GM19372 (cell line): ENCODE results near the gene CCL8.
"Not testable (repeated sequence)": the region's sequence is repeated elsewhere in the genome, so short reads cannot be mapped to it uniquely, and the experiment has no call there.

Experiments used
- ATAC-seq: cut with Tn5 transposase; IDR thresholded peaks from one replicate; pipeline ENCODE4 v1.9.1; 2021; ENCODE audit warnings: mild to moderate bottlenecking, low read depth, moderate library complexity; ENCODE audit not compliant: unreplicated experiment

CCL8 gene

DNA sequence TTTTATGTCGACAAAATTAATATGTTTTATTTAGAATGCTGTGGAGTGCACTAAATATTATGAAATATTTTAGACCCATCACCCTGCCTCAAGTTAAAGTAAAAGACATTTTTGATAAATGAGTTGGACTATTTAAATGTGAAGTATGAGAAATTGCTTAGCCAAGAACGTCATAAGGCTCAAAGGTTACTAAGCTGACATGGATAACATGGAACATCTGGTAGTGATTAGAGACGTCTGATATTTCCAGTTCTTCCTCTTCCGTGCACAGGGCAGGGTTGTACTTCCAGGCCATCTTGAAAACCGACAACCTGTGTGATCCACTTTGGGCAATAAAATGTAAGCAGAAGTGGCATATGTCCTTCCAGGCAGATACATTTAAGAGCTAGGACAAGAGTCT lies 7.2 kb upstream of the CCL8 start:
- no peak for ATAC-seq

DNA sequence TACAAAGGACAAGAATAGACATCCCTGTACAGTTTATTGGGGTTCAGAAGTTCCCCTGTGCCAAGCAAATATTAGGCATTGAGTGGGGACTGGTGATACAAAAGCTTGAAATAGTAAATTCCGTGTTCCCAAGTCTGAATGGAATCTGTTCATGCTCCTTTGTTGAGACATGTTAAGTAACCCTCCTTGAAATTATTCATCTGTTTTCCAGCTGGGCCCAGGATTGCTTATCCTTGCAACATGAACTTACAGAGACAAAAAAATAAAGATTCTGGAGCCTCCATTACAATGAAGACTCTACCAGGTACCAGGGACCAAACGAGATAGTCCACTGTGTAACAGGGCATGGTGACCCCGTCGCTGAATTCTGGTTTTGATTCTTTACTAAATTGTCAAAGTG lies 6.1 kb upstream of the CCL8 start:
- no peak for ATAC-seq

DNA sequence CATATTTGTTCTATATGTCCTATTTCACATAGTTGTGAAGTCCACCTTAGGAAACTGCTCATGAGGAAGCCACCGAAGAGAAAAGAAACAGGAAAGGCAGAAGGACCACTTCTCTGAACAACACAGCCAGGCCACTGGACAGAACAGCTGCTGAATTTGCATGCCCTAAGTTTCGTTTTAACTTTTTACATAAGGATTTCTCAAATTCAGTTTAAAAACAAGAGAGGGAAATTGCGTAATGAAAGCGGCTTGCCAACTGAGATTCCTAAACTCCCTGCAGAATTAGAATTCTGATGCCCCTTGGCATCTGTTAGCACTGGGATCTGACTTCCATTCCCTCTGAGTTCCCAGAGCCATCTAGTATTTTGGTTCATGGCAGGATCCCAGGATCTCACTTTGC lies 5.0 kb upstream of the CCL8 start:
- no peak for ATAC-seq

DNA sequence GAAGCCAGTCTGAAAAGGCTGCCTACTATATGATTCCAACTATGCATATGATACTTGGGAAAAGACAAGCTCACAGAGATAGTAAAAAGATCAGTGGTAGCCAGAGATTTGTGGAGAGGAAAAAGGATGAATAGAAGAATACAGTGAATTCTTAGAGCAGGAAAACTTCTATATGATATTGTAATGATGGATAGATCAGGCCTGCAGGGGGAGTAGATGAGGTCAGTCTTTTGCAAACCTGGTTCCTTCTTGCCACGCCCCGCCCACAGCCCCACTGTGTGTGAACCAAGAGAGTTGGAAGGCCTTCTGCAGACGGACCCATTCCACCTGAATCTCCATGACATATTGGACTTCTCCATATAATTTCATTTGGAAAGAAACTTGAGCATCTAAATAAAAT lies 761 bp upstream of the CCL8 start:
- no peak for ATAC-seq

DNA sequence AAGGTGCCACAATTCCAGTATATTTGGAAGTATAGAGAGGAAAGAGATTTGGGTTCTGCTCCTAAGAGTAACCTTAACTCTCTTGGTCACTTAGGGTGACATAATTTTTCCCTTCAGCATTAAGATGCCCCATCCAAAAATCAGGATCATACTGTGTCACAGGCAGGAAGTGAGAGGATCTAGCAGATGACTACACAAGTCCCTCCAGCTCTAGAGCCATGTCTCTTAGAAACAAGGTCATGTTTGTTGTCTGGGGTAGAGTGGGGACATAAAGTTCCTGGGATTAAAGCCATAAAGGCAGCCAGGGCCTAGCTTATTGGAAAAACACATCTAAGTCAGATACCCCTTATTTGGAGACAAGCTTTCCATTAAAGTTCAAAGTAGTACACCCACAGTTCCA lies 2.7 kb downstream of the CCL8 start:
- ATAC-seq: no peak

DNA sequence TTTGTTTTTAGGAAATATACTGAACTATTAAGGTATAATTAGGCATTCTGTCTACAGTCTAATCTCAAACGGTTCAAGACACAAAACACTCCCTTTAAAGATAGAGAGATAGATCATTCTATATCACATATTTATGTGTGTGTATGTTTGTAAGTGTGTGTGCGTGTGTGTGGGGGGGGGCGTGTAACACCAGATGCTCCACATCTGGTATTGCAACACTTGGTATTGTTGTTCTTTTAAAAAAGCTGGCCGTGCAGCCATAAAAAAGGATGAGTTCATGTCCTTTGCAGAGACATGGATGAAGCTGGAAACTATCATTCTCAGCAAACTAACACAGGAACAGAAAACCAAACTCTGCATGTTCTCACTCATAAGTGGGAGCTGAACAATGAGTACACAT lies 8.3 kb downstream of the CCL8 start:
- not testable (repeated sequence) for ATAC-seq

DNA sequence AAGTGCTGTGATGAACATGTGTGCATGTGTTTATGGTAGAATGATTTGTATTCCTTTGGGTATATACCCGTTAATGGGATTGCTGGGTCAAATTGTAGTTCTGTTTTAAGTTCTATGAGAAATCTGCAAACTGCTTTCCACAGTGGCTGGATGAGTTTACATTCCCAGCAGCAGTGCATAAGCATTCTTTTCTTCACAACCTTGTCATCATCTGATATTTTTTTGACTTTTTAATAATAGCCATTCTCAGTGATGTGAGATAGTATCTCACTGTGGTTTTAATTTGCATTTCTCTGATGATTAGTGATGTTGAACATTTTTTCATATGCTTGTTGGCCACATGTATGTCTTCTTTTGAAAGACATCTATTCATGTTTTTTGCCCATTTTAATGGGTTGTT lies 18.5 kb downstream of the CCL8 start:
- ATAC-seq: no peak

DNA sequence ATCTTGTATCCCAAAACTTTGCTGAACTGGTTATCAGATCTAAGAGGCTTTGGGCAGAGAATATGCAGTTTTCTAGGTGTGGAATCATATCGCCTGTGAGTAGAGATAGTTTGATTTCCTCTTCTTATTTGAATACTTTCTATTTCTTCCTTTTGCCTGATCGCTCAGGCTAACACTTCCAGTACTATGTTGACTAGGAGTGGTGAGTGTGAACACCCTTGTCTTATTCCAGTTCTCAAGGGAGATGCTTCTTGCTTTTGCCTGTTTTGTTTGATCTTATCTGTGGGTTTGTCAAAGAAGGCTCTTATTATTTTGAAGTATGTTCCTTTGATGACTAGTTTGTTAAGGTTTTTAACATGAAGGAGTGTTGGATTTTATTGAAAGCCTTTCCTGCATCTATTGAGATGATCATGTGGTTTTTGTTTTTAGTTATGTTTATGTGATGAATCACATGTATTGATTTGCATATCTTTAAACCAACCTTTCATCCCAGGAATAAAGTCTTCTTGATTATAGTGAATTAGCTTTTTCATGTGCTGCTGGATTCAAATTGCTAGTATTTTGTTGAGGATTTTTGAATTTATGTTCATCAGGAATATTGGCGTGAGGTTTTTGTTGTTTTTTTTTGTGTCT lies 20.0 kb downstream of the CCL8 start:
- ATAC-seq: no peak

DNA sequence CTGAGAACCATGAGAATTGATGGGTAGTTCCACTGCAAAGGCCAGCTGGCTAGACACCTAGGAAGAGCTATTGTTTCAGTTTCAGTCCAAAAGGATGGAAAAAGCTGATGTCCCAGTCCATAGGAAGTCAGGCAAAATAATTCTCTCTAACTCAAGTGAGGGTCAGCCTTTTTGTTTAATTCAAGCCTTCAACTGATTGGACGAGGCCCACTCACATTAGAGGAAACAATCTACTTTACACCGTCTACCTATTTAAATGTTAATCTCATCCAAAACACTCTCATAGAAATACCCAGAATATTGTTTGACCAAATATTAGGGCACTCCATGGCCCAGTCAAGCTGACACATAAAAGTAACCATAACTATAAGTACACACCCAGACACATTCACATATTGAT lies 22.7 kb downstream of the CCL8 start:
- no peak for ATAC-seq

DNA sequence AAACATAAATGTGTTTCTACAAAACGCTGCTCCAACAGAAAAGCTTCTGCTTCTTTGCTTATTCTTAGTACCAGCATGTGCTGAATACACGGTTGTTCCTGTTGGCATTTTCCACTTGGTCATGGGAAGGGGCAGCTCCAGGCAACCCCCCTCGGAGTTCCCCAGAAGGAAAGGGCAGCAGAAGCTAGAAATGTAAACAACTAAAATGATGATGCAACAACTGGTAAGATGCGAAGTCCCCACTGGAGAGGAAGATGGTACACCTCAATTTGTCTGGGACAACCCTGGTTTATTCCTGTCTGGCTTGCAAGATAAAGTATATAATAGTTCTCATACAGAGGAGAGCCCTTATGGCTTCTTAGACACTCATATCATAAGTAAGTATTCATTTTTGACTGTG lies 27.8 kb downstream of the CCL8 start:
- no peak for ATAC-seq

DNA sequence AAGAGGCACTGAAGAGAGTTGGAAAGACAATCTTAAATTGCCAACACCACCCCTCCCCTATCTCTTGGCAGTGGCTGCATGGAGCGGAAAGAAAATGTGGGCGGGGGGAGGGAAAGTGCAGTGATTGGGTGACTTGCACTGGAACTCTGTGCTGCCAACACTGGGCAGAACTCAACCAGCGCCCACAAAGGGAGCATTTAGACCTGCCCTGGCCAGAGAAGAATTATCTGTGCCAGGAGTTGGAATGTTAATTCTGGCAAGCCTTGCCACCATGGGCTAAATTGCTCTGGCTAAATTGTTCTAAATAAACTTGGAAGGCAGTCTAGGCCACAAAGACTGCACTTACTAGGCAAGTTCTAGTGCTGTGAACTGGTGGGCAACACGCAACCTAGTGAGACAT lies 30.5 kb downstream of the CCL8 start:
- no peak for ATAC-seq

DNA sequence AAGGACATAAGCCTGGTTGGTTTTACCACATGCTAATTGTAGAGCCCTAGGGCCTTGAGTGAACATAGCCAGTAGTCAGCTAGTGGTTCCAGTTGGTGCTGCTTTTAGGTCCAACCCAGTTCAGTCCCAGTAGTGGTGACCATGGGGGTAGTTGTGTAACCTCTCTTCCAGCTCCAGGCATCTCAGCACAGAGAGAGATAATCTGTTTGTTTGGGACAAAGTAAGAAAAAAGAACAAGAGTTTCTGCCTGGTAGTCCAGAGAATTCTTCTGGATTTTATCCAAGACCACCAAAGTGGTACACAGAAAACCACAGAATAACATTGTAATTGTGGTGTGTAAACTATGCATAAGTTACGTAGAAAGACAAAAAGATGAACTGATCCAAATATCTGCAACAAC lies 31.9 kb downstream of the CCL8 start:
- no peak for ATAC-seq

DNA sequence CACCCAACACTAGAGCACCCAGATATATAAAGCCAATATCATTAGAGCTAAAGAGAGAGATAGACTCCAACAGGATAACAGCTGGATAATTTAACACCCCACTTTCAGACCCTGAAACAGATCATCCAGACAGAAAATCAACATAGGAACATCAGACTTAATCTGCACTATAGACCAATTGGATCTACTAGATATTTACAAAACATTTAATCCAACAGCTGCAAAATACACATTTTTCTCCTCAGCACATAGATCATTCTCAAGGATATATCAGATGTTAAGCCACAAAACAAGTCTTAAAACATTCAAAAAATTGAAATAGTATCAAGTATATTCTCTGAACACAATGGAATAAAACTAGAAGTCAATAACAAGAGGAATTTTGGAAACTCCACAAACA lies 33.0 kb downstream of the CCL8 start:
- ATAC-seq: no peak

DNA sequence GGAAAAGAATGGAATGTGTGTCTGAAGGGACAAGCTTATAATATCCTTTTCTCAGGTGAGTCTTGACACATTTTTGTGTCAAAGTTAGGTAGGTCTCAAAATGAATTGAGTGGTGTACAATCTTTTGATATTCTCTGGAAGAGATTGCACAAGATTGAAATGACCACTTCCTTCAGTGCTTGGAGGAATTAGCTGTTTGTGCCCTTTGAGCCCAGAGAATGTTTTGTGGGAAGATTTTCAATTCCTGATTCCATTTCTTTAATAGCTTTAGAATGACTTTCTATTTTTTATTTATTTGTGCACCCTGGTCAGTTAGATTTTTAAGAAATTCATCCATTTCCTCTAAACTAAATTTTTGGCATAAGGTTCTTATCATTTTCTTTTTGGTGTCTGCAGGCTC lies 35.4 kb downstream of the CCL8 start:
- ATAC-seq: no peak

DNA sequence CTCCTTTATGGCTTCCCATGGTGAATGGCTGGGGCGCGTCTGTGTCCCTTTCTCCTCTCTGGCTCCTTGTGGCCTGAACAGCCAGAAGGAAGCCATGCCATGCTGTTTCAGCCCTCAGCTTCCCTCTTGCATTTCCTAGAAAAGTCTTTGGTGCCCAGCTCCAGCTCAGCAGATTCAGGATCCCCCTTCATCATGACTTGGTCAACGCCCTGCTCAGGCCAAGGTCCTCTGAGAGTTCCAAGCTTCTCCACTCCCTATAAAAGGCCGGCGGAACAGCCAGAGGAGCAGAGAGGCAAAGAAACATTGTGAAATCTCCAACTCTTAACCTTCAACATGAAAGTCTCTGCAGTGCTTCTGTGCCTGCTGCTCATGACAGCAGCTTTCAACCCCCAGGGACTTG lies 37.0 kb downstream of the CCL8 start, which contains the start of gene CCL13:
Gene CCL13, plus strand, starts transcription at position 287 of the 400 bp plus-strand sequence. Its CDS starts 47 bp downstream, at position 334.
- no peak for ATAC-seq

DNA sequence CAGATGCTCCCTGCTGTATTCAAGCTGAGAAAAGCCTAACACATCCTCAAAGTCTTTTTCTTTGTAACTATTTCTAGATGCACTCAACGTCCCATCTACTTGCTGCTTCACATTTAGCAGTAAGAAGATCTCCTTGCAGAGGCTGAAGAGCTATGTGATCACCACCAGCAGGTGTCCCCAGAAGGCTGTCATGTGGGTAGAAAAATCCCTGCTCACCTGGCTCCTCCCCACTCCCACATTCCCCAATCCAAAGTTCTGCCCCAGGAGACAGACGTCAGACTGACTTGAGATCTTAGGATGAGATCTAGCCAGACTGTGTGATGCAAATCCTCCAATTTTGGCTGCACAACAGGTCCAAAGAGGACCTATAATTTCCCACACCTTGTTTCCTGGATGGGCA lies 38.2 kb downstream of the CCL8 start:
- no peak for ATAC-seq

DNA sequence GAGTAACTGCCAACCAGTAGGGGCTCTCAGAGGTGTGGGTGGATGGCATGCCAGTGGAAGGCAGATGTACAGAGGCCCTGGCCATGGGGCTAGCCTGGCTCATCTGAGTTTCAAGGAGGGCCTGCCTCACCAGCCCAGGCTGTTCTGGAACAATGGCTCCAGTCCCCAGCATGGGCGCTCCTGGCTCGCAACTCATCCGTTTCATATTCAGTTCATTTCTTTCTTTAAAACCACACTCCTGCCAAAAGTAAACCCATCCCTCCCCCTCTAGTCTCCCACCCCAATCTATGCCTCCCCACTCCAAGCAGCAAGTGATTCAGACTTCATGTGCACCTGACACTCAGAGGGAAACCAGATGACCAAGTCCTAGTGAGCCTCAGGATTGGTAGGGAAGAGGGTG lies 39.4 kb downstream of the CCL8 start:
- no peak for ATAC-seq

DNA sequence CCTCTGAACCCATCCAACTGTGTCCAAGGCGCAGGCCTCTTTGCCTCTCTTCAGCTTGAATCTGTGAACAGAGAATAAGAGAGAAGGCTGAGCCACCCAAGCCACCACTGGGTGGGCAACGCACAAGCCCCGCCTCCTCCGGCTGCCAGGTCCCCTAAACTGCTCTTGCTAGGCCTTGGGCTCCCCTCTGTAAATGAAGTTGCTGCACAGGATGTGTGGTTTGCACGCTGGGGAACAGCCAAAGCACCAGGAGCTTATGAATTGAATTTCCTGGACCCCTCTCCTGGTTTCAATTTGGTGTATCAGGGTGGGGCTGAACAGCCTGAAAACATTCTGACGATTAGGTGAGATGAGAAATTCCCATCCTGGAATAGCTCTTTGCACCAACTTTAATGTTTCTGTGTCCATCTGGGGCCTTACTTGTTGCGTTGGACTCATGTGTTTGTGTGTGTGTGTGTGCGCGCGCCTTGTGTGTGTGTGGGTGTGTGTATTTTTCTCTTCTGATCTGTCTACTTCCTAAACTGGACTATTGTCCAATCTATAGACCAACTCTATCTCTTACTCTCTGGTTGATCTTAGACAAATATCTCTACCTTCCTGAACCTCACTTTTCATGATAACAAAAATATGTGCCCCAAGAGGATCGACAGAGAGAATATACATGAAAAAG lies 41.5 kb downstream of the CCL8 start:
- ATAC-seq: no peak

DNA sequence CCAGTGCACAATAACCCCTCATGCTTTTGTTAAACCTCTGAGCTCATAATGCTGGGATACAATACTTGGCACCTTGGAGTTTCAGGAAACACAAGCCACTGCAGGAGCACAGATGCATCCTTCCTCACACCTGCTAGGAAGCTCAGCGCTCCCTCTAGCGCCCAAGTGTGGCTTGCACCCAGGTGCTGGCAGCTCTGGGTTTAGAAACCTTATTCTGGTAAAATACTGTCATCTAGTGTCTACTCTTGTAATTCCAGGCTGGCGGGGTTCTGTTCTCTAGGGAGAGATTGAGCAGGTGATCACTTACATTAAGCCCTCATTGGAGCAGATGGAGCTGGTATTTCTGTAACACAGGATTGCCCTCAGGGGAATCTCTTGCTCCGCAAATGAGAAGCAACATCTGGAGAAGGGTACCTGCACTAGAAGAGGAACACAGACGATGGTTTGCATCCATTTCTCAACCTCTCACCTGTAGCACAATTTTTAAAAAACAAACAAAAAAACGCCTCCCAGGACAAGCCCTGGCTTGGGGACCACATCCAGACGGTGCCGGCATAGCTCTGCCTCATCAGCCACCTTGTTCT lies 42.3 kb downstream of the CCL8 start:
- ATAC-seq: no peak

DNA sequence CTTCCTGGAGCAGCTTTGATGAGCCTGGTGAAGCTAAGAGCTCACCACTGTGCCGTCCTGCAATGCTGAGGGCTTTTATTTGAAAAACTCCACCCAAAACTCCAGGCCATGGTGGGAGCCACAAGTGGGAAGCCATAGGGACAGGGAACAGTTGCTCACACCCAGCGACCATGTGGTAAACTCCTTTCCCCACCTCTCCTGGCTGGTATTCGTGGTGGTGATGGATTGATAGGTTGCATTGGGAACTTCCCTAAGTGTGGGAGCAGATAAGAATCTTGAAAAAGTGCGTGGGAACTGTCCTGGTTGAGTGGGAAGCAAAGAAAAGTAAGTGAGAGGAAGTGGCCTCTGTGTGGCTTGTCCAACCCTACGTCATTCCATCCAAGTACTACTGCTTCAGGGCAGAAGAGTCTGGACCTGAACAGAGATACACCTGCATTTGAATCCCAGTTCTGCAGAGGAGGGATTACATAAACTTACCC lies 44.0 kb downstream of the CCL8 start, which contains the start of gene CCL1:
Gene CCL1, minus strand, starts transcription at position 51 of the 479 bp plus-strand sequence. CDS start 72 bp downstream, outside the sequence.
- ATAC-seq: no peak

DNA sequence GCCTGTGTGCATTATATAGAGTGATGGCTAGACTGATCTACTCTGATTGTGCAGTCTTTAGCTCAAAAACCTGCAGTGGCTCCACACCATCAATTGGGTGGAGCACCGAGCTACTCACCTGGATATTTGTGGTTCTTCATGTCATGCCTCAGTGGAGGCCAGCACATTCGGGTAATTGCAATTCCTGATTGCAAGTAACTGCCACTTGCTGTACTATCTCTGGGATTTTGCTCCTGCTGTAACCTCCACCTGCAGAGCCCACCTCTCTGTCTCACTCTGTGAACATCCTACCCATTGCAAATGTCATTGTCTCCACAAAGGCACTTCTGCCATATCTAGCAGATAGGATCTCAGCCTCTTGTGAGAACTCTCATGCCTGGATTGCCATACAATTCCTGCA lies 45.5 kb downstream of the CCL8 start:
- ATAC-seq: no peak

DNA sequence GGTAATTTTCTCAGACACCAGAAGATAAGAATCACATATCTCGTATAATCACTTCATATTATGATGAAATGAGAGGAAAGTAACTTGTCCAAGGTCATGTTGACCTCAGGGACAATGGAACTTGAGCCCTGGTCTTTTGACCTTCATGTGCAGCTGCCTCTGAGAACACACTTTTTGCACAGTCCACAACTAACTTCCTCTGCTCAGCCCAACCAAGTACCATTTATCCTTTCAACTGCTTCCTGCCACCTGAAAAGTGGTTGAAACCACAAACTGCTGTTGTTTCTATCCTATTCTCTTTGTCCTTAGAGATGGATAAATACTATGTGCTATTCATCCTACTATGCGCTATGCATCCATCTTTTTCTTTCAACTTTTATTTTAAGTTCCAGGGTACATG lies 46.1 kb downstream of the CCL8 start:
- ATAC-seq: no peak
